ENCODE data around the gene PTPRG.
A peak's percentile ranks its signal among the peaks of the same experiment; 100 is the strongest.
"Not testable (repeated sequence)": the region's sequence is repeated elsewhere in the genome, so short reads cannot be mapped to it uniquely, and the experiment has no call there.

Gene PTPRG

GRCh38 chr3:61808526-61808925 lies 247.2 kb downstream of the PTPRG start:
- Histone ChIP-seq H3K4me3 (no peak overlapping the region), H3K4me2 (no peak overlapping the region), H3K9me3 (replicated peaks in 1 of 11) (no peaks in the 10 kb centered on the region), H3K9ac (no peak overlapping the region), H3K4me1 (peaks cover 0 to 11% (median 4%) of the 10 kb centered on the region in 10 experiments; a peak in 5 of 20 replicates), H3K36me3 (0 out of 22 replicates have a peak, but pooled peaks cover 0 to 3% (median 0%) of the 10 kb centered on the region in 11 experiments), H3K27me3 (no peaks in the 10 kb centered on the region), H4K20me1 (peaks cover 0 to 16% (median 0%) of the 10 kb centered on the region in 11 experiments; a peak in 2 of 22 replicates), H3K27ac (no peak overlapping the region)
- no peak for TF ChIP-seq Cebpa-rat (IDR thresholded peaks at IDR 0.05)

DNA sequence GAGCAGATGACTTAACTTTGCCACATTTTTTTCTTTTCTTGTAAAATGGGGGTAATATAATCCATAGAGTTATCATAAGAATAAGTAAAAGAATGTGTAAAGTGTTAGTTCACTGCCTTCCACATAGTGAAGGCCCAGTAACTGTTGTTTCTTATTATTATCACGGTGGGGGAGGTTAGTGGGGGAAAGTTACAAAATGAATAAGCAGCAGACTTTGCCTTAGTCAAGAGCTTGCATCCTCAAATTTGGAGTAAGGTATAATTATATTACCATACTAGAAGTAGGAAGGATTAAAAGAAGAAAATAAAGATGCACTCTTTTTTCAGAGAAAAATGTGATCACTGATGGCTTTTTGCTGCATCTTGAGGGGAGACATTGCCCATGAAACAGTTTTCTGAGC lies 247.6 kb downstream of the PTPRG start:
- peaks cover 0 to 14% (median 6%) of the 10 kb centered on the region in 10 experiments; a peak in 7 of 20 replicates for H3K4me1 ChIP-seq
- TF ChIP-seq Cebpa-rat (IDR thresholded peaks at IDR 0.05) = no peak
- no peaks in the 10 kb centered on the region for H3K27me3 ChIP-seq
- H3K9ac ChIP-seq = no peak overlapping the region
- no peak overlapping the region for H3K27ac ChIP-seq
- H4K20me1 ChIP-seq = peaks cover 0 to 16% (median 0%) of the 10 kb centered on the region in 11 experiments; a peak in 3 of 22 replicates
- H3K4me2 ChIP-seq = no peak overlapping the region
- 0 out of 22 replicates have a peak, but pooled peaks cover 0 to 3% (median 0%) of the 10 kb centered on the region in 11 experiments for H3K36me3 ChIP-seq
- no peak overlapping the region for H3K4me3 ChIP-seq
- H3K9me3 ChIP-seq (replicated peaks in 1 of 11) = no peaks in the 10 kb centered on the region

GRCh38 chr3:61809879-61810278 lies 248.5 kb downstream of the PTPRG start:
- H3K4me1 ChIP-seq = peaks cover 0 to 6% (median under 1%) of the 10 kb centered on the region in 10 experiments; a peak in 4 of 20 replicates
- H3K27me3 ChIP-seq = no peaks in the 10 kb centered on the region
- no peak overlapping the region for H3K4me2 ChIP-seq
- 0 out of 22 replicates have a peak, but pooled peaks cover 0 to 3% (median 0%) of the 10 kb centered on the region in 11 experiments for H3K36me3 ChIP-seq
- peaks cover 0 to 16% (median 0%) of the 10 kb centered on the region in 11 experiments; a peak in 3 of 22 replicates for H4K20me1 ChIP-seq
- no peak for TF ChIP-seq Cebpa-rat (IDR thresholded peaks at IDR 0.05)
- no peak overlapping the region for H3K9ac ChIP-seq
- H3K9me3 ChIP-seq (replicated peaks in 1 of 11) = no peaks in the 10 kb centered on the region
- H3K27ac ChIP-seq = no peak overlapping the region
- no peak overlapping the region for H3K4me3 ChIP-seq

DNA sequence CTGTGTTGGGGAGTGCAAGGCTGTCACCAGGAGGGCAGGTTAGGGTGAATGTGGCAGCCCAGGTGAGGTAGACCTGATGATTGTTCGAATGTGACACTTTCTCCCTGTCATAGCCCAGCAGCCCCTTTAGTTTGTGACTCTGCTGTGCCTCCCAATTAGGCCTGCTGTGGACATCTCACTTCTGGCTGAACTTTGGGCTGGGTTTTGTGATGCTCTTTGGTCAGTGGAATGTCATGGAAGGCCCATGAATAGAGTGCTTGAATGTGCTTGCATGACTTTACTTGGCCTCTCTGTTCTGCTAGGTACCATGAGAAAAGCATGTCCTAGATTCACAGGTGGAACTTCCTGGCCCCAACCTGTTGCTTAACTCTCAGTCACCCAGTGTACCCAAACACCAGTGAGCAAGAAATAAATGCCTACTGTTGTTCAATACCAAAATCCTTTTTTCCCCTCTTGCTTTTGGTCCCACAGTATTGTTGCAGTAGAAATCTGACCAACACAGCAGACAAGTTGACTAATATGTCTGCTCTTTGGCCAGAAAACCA lies 249.7 kb downstream of the PTPRG start:
- H3K9ac ChIP-seq = no peak overlapping the region

DNA sequence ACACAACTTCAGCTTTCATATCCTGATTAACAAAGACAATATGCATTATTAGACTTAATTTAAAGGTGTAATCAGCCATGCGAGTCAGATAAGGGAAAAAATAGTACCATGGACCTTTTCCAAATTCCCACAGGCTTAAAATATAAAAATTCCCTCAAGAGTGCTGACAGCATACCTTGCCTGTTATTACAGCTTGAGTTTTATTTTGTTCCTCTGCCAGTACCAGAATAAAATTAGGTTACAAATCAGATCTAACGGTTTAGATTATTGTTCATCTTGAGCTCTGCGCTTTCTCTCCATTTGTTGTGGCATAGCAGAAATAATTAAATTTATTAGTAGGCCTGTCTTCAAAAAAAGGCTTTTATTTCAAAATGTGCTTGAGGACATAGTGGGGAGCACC lies 250.3 kb downstream of the PTPRG start:
- Histone ChIP-seq H3K9me3 (replicated peaks in 1 of 11) (no peaks in the 10 kb centered on the region), H3K4me1 (peaks cover 0 to 6% (median 0%) of the 10 kb centered on the region in 10 experiments; a peak in 3 of 20 replicates), H3K9ac (no peak overlapping the region), H3K27ac (no peak overlapping the region), H4K20me1 (peaks cover 0 to 16% (median 0%) of the 10 kb centered on the region in 11 experiments; a peak in 4 of 22 replicates), H3K36me3 (0 out of 22 replicates have a peak, but pooled peaks cover 0 to 3% (median 0%) of the 10 kb centered on the region in 11 experiments), H3K27me3 (no peaks in the 10 kb centered on the region), H3K4me3 (no peak overlapping the region), H3K4me2 (no peak overlapping the region)
- TF ChIP-seq Cebpa-rat (IDR thresholded peaks at IDR 0.05) = no peak

More for the DNA sequence above, 249.7 kb downstream of the PTPRG start:
- no peak overlapping the region for H3K4me2 ChIP-seq
- H3K9me3 ChIP-seq (replicated peaks in 1 of 11) = no peaks in the 10 kb centered on the region
- H3K27me3 ChIP-seq = no peaks in the 10 kb centered on the region
- H4K20me1 ChIP-seq = peaks cover 0 to 16% (median 0%) of the 10 kb centered on the region in 11 experiments; a peak in 3 of 22 replicates
- TF ChIP-seq Cebpa-rat (IDR thresholded peaks at IDR 0.05) = no peak
- 0 out of 22 replicates have a peak, but pooled peaks cover 0 to 3% (median 0%) of the 10 kb centered on the region in 11 experiments for H3K36me3 ChIP-seq
- no peak overlapping the region for H3K4me3 ChIP-seq
- H3K4me1 ChIP-seq = peaks cover 0 to 6% (median 0%) of the 10 kb centered on the region in 10 experiments; a peak in 3 of 20 replicates
- no peak overlapping the region for H3K27ac ChIP-seq

DNA sequence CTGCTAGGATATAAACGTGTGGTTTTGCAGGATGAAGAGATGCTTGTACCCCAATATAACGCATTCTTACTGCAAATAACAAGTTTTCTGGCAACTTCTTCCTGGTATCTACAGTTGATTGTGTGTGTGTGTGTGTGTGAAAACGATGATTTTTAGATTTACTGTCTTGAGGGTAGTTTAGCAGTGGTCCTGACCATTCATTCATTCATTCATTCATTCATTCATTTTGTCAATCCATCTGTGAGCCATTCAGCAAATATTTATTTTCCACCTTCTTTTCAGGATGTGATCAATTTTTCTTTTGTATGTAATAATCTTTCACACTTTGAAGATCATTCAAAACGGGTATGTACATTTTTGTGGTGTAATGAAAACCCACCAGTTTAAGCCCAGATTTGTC lies 250.7 kb downstream of the PTPRG start:
- peaks cover 0 to 16% (median 0%) of the 10 kb centered on the region in 11 experiments; a peak in 4 of 22 replicates for H4K20me1 ChIP-seq
- H3K27me3 ChIP-seq = no peaks in the 10 kb centered on the region
- H3K9me3 ChIP-seq (replicated peaks in 1 of 11) = no peaks in the 10 kb centered on the region
- no peak for TF ChIP-seq Cebpa-rat (IDR thresholded peaks at IDR 0.05)
- H3K4me1 ChIP-seq = peaks cover 0 to 6% (median 0%) of the 10 kb centered on the region in 10 experiments; a peak in 3 of 20 replicates
- H3K9ac ChIP-seq = no peak overlapping the region
- H3K27ac ChIP-seq = no peak overlapping the region
- no peak overlapping the region for H3K4me2 ChIP-seq
- 0 out of 22 replicates have a peak, but pooled peaks cover 0 to 3% (median 0%) of the 10 kb centered on the region in 11 experiments for H3K36me3 ChIP-seq
- H3K4me3 ChIP-seq = no peak overlapping the region

DNA sequence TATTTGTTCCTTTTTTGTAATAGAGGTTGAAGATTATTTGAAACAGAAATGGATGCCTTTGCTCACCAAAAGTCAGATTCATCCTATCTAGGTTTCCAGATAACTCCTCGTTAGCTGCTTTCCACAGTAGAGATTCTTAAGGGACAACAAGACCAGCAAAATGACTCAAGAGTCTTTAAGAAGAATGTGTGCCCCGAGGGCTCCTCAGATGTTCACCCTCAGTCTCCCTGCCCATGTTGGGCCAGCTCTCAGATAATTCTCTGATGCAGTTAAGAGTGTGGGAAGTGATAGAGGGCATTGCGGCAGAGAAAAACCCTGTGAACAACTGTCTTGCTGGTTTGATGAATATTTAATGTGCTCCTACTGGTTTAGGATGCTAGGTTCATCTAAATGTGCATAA lies 251.1 kb downstream of the PTPRG start:
- no peak overlapping the region for H3K4me2 ChIP-seq
- H3K9ac ChIP-seq = no peak overlapping the region
- H3K9me3 ChIP-seq (replicated peaks in 1 of 11) = no peaks in the 10 kb centered on the region
- H3K4me1 ChIP-seq = peaks cover 0 to 6% (median 0%) of the 10 kb centered on the region in 10 experiments; a peak in 3 of 20 replicates
- no peak overlapping the region for H3K27ac ChIP-seq
- no peak for TF ChIP-seq Cebpa-rat (IDR thresholded peaks at IDR 0.05)
- H3K27me3 ChIP-seq = no peaks in the 10 kb centered on the region
- 0 out of 22 replicates have a peak, but pooled peaks cover 0 to 3% (median 0%) of the 10 kb centered on the region in 11 experiments for H3K36me3 ChIP-seq
- H3K4me3 ChIP-seq = no peak overlapping the region
- H4K20me1 ChIP-seq = peaks cover 0 to 16% (median 0%) of the 10 kb centered on the region in 11 experiments; a peak in 4 of 22 replicates

GRCh38 chr3:61813636-61814035 lies 252.3 kb downstream of the PTPRG start:
- Histone ChIP-seq H3K4me2 (no peak overlapping the region; a peak in 2 of 22 replicates), H3K9me3 (replicated peaks in 1 of 11) (no peaks in the 10 kb centered on the region), H4K20me1 (peaks cover 0 to 16% (median 0%) of the 10 kb centered on the region in 11 experiments; a peak in 4 of 22 replicates), H3K27me3 (no peaks in the 10 kb centered on the region), H3K4me1 (peaks cover 0 to 6% (median 0%) of the 10 kb centered on the region in 10 experiments; a peak in 3 of 20 replicates), H3K36me3 (0 out of 22 replicates have a peak, but pooled peaks cover 0 to 3% (median 0%) of the 10 kb centered on the region in 11 experiments), H3K9ac (no peak overlapping the region), H3K4me3 (no peak overlapping the region), H3K27ac (no peak overlapping the region)
- TF ChIP-seq Cebpa-rat (IDR thresholded peaks at IDR 0.05) = 0 out of 22 replicates have a peak, but pooled peaks of 1 of the 11 experiments have one; percentile 15

GRCh38 chr3:61814674-61815073 lies 253.3 kb downstream of the PTPRG start:
- Histone ChIP-seq H3K9me3 (replicated peaks in 1 of 11) (no peaks in the 10 kb centered on the region), H3K9ac (no peak overlapping the region), H3K36me3 (0 out of 22 replicates have a peak, but pooled peaks cover 0 to 3% (median 0%) of the 10 kb centered on the region in 11 experiments), H3K27me3 (no peaks in the 10 kb centered on the region), H3K4me3 (no peak overlapping the region), H3K27ac (no peak overlapping the region), H3K4me2 (no peak overlapping the region), H3K4me1 (peaks cover 0 to 6% (median 0%) of the 10 kb centered on the region in 10 experiments; a peak in 3 of 20 replicates), H4K20me1 (peaks cover 0 to 13% (median 0%) of the 10 kb centered on the region in 11 experiments; a peak in 4 of 22 replicates)
- TF ChIP-seq Cebpa-rat (IDR thresholded peaks at IDR 0.05) = no peak

DNA sequence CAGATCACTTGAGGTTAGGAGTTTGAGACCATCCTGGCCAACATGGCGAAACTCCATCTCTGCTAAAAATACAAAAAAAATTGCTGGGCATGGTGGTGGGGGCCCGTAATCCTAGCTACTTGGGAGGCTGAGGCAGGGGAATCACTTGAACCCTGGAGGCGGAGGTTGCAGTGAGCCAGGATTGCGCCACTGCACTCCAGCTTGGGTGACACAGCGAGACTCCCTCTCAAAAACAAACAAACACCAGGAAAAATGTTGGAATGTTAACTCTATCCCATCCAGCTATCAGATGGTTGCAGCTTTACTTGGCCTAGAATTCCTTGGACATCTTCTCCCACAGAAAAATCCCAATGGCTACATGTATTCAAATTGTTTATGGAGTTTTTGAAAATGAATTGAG lies 254.9 kb downstream of the PTPRG start:
- not testable (repeated sequence) for H3K9ac ChIP-seq; H3K36me3 ChIP-seq; H3K27me3 ChIP-seq; H3K9me3 ChIP-seq (replicated peaks in 1 of 11); H3K4me3 ChIP-seq; H3K4me2 ChIP-seq; H3K27ac ChIP-seq
- Histone ChIP-seq H4K20me1 (peaks cover 0 to 12% (median 0%) of the 10 kb centered on the region in 11 experiments; a peak in 4 of 22 replicates), H3K4me1 (peaks cover 0 to 17% (median 12%) of the 10 kb centered on the region in 10 experiments; a peak in 13 of 20 replicates)

Measured in BLaER1 treated with 17β-estradiol and CSF1 and Interleukin-3, amounts not matched to agents 10 nM and 100 nM (cell line).